GM13977 (cell line): Measurements from ENCODE around the gene MLPH.

Source experiments
- DNase-seq: peaks from one replicate; pipeline ENCODE4 v3.0.0; 2012; ENCODE audit warnings: low spot score
- in situ Hi-C: fragments of 300-500 bp; cut with MboI; formaldehyde crosslinking; loops from one replicate; pipeline ENCODE4 v1.12.0; 2022; ENCODE audit warnings: low sequenced_read_pairs, low pct_unique_long_range_greater_than_20kb, mixed read lengths, inconsistent platforms; ENCODE audit not compliant: unreplicated experiment
- TF ChIP-seq, protein P1 (sequence below): IDR thresholded peaks from 2 replicates; pipeline ENCODE4 v1.5.1; 2012; ENCODE audit warnings: mild to moderate bottlenecking, control low read depth; ENCODE audit not compliant: insufficient read depth; ENCODE audit errors: extremely low read depth, missing control alignments

The MLPH gene

DNA sequence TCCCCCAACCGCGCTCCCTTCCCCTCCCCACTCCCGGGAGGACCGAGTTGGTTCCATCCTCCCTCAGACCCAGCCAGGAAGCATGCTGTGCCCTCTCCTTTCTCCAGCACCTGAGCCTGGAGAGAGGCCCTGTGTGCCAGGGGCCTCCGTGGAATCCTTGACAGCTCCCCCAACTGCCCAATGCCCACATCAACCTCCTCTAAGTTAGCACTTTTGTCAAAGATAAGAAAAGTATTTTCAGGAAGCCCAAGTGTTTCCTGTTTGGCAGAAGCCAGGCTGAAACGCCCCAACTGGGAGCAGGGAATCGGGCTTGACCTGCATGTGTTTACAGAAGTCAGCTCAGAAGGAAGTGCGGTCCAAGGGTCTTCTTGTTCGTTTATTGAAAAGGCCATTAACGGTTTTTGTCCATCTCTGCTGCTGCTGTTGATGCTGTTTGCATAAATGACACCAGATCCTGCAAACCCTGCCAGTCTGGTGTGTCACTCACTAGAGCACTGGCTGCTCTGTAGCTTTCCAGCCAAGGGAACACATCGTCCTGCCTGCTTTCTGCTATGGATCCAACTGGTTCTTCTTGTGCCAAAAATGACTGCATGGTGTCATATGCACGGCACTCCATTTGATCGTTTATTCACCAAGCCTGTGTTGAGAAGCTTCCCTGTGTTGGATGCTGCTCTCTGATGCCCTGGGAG is 37.7 kb upstream of the MLPH start:
- in situ Hi-C loops = no loop called here
- no peak for DNase-seq
- TF ChIP-seq, protein P1, sequence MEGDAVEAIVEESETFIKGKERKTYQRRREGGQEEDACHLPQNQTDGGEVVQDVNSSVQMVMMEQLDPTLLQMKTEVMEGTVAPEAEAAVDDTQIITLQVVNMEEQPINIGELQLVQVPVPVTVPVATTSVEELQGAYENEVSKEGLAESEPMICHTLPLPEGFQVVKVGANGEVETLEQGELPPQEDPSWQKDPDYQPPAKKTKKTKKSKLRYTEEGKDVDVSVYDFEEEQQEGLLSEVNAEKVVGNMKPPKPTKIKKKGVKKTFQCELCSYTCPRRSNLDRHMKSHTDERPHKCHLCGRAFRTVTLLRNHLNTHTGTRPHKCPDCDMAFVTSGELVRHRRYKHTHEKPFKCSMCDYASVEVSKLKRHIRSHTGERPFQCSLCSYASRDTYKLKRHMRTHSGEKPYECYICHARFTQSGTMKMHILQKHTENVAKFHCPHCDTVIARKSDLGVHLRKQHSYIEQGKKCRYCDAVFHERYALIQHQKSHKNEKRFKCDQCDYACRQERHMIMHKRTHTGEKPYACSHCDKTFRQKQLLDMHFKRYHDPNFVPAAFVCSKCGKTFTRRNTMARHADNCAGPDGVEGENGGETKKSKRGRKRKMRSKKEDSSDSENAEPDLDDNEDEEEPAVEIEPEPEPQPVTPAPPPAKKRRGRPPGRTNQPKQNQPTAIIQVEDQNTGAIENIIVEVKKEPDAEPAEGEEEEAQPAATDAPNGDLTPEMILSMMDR = no peak

DNA sequence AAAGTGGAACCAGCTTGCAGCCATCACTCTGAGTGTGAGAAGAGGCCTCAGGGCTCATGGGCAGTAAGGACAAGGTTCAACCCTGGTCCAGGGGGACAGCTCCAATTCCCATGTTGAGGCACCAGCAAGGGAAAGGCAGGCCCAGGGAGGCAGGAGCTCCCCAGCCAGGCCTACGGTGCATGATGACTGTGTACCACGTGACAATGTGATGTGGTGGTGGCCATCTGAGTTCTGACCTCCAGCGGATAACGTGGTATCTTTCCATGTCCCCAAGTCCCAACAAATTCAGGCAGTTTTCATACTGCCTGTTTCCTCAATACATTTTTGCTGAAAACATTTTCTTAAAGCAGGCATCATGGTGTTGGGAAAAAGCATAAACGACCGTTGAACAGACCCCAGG is 36.9 kb upstream of the MLPH start:
- in situ Hi-C loops = no loop called here
- no peak for DNase-seq
- TF ChIP-seq, protein P1 = no peak

DNA sequence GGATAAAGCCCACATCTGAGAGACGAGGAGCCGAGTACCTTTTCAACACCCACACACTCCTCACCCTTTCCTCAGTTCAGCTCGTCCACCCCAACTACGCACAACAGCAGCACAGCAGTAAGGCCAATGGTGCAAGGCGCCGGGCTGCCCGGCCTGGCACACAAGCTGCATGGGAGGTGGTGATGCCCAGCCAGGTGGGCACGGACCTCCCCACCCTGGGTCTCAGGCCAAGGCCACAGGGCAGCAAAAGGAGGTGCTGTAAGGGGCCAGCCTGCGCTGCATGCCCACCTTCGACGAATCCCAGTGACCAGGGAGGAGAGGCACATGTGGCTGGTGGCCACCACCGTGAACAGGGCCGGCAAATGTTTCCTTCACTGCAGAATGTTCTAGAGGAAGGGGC is 36.5 kb upstream of the MLPH start:
- in situ Hi-C loops = no loop called here
- no peak for DNase-seq
- TF ChIP-seq, protein P1 = no peak

DNA sequence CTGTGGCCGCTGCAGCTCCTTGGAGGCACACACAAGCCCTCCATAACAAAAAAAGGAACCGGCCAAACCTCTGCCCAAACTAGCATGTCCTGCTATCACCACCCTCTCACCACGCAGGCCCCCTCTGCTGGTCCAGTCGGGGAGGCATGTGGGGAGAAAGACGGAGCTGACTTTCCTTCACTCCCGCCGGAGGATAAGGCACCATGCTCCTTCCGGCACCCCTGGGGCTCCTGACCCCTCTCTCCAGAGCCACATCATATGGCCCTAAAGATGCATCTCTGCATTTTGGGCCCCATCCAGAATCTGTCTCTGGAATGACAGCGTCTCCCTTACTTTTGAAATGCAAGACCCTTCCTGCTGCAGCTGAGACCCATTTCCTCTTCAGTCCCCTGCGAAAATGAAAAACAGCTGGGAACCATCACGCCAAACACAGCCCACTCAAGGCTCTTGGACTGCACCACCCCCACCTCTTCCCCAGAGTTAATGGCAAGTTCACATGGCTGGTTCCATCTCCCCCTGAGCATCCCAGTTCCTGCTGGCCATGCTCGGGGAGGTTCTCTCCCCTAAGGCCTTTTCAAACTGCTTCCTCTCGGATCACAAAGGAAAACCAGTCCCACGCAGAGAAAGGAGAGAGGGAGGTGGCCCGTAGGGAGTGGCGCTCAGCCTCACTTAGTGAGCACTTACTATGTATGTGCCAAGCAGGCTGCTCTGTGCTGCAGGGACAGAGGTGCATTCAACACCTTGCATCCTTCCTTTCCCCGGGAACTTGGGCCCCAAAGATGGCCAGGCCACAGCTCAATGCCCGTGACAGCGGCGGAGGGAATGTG is 35.2 kb upstream of the MLPH start:
- no peak for DNase-seq
- TF ChIP-seq, protein P1 = no peak
- in situ Hi-C loops = no loop called here

DNA sequence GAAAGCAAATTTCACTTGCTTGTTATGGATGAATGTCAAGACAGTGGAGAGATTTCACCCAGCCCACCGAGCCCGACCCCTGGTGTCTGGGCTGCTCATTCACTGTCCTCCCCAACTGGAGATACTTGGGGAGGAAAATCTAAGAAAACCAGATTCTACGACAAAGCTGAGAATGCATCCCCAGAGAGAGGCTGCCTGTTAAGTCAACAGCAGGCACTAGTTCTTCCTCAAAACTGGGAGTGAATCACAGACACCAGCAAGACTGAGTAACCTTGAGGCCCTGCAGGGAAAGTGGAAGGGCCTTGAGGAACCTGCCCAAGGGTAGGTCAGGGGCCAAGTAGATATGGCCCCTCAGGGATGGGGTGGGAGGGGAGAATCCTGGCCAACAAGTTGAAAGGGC is 34.2 kb upstream of the MLPH start:
- in situ Hi-C loops = no loop called here
- no peak for DNase-seq
- TF ChIP-seq, protein P1 = no peak

DNA sequence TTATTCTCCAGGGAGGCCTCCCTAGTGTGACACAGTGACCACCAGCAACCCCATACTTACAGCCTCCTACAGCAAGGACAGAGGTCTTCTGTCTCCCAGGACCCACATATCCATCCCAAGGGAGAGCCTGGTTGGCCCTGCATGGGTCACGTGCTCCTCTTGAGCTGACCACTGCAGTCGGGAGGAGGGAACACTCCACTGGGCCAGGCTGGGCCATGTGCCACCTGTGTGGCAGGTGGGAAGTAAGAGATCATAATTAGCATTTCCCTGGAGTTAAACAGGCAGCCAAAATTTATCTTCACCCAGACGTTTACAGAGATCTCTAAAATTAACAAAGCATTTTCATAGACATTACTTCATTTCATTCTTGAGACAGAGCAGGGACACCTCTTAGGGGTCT is 33.4 kb upstream of the MLPH start:
- TF ChIP-seq, protein P1 = no peak
- in situ Hi-C loops = no loop called here

More for the DNA sequence above, 33.4 kb upstream of the MLPH start:
- DNase-seq = no peak
